Panc1 (cell line): ENCODE measurements around the gene GALNTL6. TPM values are rescaled to one million over a fixed set of nuclear protein-coding genes. Genes with fewer than 3 reads are reported as not detected.

Source experiments
- ATAC-seq: fragments of 200-7000 bp; cut with Tn5 transposase; 2 replicates; pipeline ENCODE4 v1.9.1; 2020; ENCODE audit warnings: mild to moderate bottlenecking, moderate library complexity
- BruUV-seq: library from RNA; stranded (reverse); fragments of 400-500 nt; replicated peaks from 2 replicates; lab custom pipeline; 2021; lab: Mats Ljungman, UMichigan
- CTCF ChIA-PET: fragments of 300-600 bp; sonication (Branson Sonifier 250); formaldehyde crosslinking; loops from one replicate; lab custom pipeline; 2022; ENCODE audit warnings: antibody characterized with exemption; lab: Charles Lee
- POLR2A ChIA-PET: fragments of 300-600 bp; sonication (Branson Sonifier 250); formaldehyde crosslinking; loops from one replicate; lab custom pipeline; 2022; ENCODE audit warnings: antibody characterized with exemption; lab: Charles Lee
- DNase-seq: peaks from one replicate; pipeline ENCODE4 v3.0.0-alpha.2; 2010; ENCODE audit warnings: low read depth, low spot score
- H3K27ac ChIP-seq: 2 replicates; pipeline ENCODE4 v1.5.1; 2011; ENCODE audit warnings: mild to moderate bottlenecking, low read length, inconsistent platforms
- H3K27me3 ChIP-seq: fragments of 200-500 bp; sonication (Bioruptor generic); 2 replicates; pipeline ENCODE4 v1.6.0; 2014; ENCODE audit warnings: low read length, inconsistent platforms; ENCODE audit not compliant: control insufficient read depth, insufficient read depth
- H3K36me3 ChIP-seq: fragments of 200-500 bp; sonication (Bioruptor generic); 2 replicates; pipeline ENCODE4 v1.5.1; 2014; ENCODE audit warnings: inconsistent platforms, mild to moderate bottlenecking, low read length, moderate library complexity; ENCODE audit not compliant: control insufficient read depth, insufficient read depth
- H3K4me1 ChIP-seq: 2 replicates; pipeline ENCODE4 v1.5.1; 2011; ENCODE audit warnings: inconsistent platforms, mild to moderate bottlenecking, low read length, moderate library complexity; ENCODE audit not compliant: control insufficient read depth, insufficient read depth
- H3K4me3 ChIP-seq, 2 experiments: 2 replicates each; pipeline ENCODE4 v1.5.1; 2011 to 2012; ENCODE audit warnings: low read depth in 2 of 2, low read length in 2 of 2, mild to moderate bottlenecking in 2 of 2, inconsistent platforms in 1 of 2, moderate library complexity in 1 of 2
- H3K9me3 ChIP-seq: fragments of 200-500 bp; sonication (Bioruptor generic); 2 replicates; pipeline ENCODE4 v1.5.1; 2014; ENCODE audit warnings: low read depth, mild to moderate bottlenecking, inconsistent platforms, low read length, moderate library complexity; ENCODE audit not compliant: control insufficient read depth, insufficient read depth
- POLR2AphosphoS5 ChIP-seq: IDR thresholded peaks from 2 replicates; pipeline ENCODE4 v1.6.1; 2012; ENCODE audit warnings: mild to moderate bottlenecking, low read depth, low read length, moderate library complexity
- SIN3A ChIP-seq: IDR thresholded peaks from 2 replicates; pipeline ENCODE4 v1.6.1; 2012; ENCODE audit warnings: low read depth, mild to moderate bottlenecking, low read length, moderate library complexity, borderline replicate concordance; ENCODE audit not compliant: insufficient read depth
- TCF7L2 ChIP-seq: IDR thresholded peaks from 2 replicates; pipeline ENCODE4 v1.6.1; 2011; ENCODE audit warnings: mild to moderate bottlenecking, low read depth, low read length, inconsistent platforms
- in situ Hi-C: cut with HindIII; loops from 2 replicates; pipeline ENCODE4 v1.10.0; 2016; ENCODE audit warnings: low sequenced_read_pairs, low pct_unique_long_range_greater_than_20kb
- intact Hi-C: fragments of 100-400 bp; cut with micrococcal nuclease; formaldehyde crosslinking; loops from one replicate; pipeline ENCODE4 v1.10.0; 2022; ENCODE audit not compliant: unreplicated experiment
- total RNA-seq: library from RNA; stranded (reverse); gene quantifications from one replicate; pipeline ENCODE4 v1.2.1, GENCODE V29; 2021; ENCODE audit not compliant: unreplicated experiment
- TF ChIP-seq, protein P1 (sequence below): fragments of 450-650 bp; IDR thresholded peaks from 2 replicates; pipeline ENCODE4 v1.5.1; 2017; ENCODE audit warnings: mild to moderate bottlenecking
- TF ChIP-seq, protein P2 (sequence below), 2 experiments: IDR thresholded peaks; 2 replicates each; pipeline ENCODE4 v1.6.1; 2011 to 2012; ENCODE audit warnings: low read depth in 2 of 2, control low read depth in 1 of 2, low read length in 1 of 2, mild to moderate bottlenecking in 1 of 2, moderate library complexity in 1 of 2; ENCODE audit not compliant: insufficient read depth in 1 of 2

The GALNTL6 gene
- total RNA-seq, 1 experiment from 2014 or later = not detected

DNA sequence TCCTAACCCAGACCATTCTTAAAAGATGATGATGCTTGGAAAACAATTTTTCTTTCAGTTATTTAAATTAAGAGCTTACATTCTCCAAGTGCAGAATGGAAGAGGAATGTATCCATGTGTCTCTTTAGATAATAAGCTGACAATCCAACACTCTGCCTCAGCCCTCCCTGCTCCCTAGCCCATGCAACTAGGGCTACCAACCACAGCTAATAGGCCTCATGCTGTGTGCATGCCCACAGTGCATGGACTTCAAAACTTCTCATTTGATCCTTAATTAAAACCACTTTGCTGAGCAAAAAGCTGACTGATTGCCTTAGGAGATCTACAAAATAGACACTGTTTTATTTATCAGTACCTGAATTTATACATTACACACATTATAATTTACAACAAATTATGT, 473.9 kb downstream of the GALNTL6 start:
- ATAC-seq (no peak), DNase-seq (no peak)
- intact Hi-C loops = no loop called here
- Histone ChIP-seq H3K9me3 (no peaks in the 10 kb centered on the region), H3K4me1 (no peaks in the 10 kb centered on the region), H3K27ac (no peak overlapping the region), H3K4me3 (no peak overlapping the region), H3K36me3 (no peaks in the 10 kb centered on the region), H3K27me3 (no peaks in the 10 kb centered on the region)
- ChIA-PET CTCF (no interaction called here), POLR2A (no interaction called here)
- TF ChIP-seq TCF7L2 = no peak
- TF ChIP-seq POLR2AphosphoS5 = no peak
- TF ChIP-seq, protein P1, sequence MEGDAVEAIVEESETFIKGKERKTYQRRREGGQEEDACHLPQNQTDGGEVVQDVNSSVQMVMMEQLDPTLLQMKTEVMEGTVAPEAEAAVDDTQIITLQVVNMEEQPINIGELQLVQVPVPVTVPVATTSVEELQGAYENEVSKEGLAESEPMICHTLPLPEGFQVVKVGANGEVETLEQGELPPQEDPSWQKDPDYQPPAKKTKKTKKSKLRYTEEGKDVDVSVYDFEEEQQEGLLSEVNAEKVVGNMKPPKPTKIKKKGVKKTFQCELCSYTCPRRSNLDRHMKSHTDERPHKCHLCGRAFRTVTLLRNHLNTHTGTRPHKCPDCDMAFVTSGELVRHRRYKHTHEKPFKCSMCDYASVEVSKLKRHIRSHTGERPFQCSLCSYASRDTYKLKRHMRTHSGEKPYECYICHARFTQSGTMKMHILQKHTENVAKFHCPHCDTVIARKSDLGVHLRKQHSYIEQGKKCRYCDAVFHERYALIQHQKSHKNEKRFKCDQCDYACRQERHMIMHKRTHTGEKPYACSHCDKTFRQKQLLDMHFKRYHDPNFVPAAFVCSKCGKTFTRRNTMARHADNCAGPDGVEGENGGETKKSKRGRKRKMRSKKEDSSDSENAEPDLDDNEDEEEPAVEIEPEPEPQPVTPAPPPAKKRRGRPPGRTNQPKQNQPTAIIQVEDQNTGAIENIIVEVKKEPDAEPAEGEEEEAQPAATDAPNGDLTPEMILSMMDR = no peak
- TF ChIP-seq, protein P2, sequence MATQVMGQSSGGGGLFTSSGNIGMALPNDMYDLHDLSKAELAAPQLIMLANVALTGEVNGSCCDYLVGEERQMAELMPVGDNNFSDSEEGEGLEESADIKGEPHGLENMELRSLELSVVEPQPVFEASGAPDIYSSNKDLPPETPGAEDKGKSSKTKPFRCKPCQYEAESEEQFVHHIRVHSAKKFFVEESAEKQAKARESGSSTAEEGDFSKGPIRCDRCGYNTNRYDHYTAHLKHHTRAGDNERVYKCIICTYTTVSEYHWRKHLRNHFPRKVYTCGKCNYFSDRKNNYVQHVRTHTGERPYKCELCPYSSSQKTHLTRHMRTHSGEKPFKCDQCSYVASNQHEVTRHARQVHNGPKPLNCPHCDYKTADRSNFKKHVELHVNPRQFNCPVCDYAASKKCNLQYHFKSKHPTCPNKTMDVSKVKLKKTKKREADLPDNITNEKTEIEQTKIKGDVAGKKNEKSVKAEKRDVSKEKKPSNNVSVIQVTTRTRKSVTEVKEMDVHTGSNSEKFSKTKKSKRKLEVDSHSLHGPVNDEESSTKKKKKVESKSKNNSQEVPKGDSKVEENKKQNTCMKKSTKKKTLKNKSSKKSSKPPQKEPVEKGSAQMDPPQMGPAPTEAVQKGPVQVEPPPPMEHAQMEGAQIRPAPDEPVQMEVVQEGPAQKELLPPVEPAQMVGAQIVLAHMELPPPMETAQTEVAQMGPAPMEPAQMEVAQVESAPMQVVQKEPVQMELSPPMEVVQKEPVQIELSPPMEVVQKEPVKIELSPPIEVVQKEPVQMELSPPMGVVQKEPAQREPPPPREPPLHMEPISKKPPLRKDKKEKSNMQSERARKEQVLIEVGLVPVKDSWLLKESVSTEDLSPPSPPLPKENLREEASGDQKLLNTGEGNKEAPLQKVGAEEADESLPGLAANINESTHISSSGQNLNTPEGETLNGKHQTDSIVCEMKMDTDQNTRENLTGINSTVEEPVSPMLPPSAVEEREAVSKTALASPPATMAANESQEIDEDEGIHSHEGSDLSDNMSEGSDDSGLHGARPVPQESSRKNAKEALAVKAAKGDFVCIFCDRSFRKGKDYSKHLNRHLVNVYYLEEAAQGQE (IDR thresholded peaks at IDR 0.05; ENCODE audit: insufficient read depth in 1 of 2, low read depth in 2 of 2, low read length in 1 of 2) = no peak
- no peak for TF ChIP-seq SIN3A
- no TSS peak for BruUV-seq
- in situ Hi-C loops = no loop called here

DNA sequence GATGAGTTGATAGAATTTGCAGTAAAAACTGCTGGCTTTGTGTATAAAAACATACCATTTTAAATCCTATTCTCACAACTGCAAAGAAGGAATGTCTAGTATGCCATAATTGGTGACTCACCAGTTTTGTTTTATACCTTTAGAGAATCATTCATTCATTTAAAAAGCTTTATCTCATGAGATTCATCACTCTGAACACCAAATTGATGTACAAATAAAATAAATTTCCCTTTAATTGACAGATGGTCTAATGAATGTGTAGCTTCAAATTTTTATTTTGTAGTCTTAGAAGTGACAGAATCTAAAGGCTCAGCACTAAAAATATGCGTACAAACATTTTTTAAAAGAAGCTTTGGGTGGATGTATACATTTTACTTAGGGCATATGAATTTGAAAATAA, 492.5 kb downstream of the GALNTL6 start:
- no TSS peak for BruUV-seq
- H3K4me3 ChIP-seq = no peak overlapping the region
- DNase-seq (no peak), ATAC-seq (no peak)
- H3K36me3 ChIP-seq = no peaks in the 10 kb centered on the region
- H3K27ac ChIP-seq = no peak overlapping the region
- intact Hi-C loops (no loop called here), in situ Hi-C loops (no loop called here)
- TF ChIP-seq POLR2AphosphoS5 (no peak), TCF7L2 (no peak), SIN3A (no peak)
- TF ChIP-seq, protein P1 = no peak
- TF ChIP-seq, protein P2 (IDR thresholded peaks at IDR 0.05; ENCODE audit: insufficient read depth in 1 of 2, low read depth in 2 of 2, low read length in 1 of 2) = no peak
- no peaks in the 10 kb centered on the region for H3K4me1 ChIP-seq
- CTCF ChIA-PET = no interaction called here
- H3K9me3 ChIP-seq = no peaks in the 10 kb centered on the region
- H3K27me3 ChIP-seq = no peaks in the 10 kb centered on the region
- POLR2A ChIA-PET = no interaction called here
